ENCODE measurements around the gene CEP85L. TPM values are rescaled to one million over a fixed set of nuclear protein-coding genes. Genes with fewer than 3 reads are reported as not detected.

The CEP85L gene
- total and polyA plus RNA-seq, 2 of the 13 experiments (the other 11 are each of a cell fraction or from before 2014, with no cell fraction given), result 0.44 to 1.7 TPM

DNA sequence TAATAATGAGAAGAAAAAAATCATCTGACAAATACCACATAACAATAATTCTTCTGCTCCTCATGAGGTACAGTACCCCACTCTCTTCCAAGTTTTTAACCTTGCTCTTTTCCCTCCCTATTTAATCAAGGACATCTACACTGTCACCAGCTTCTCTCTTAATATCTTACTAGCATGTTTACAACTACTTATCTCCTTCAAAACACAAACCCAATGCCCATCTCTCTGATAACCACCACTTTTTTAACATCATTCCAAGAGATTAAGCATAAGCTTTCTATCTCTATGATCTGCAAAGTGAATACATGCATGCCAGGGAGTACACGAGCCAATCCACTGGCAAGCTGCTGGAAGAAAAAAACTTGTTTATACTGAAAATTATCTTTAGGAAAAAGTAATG lies 10.3 kb downstream of the CEP85L start (continued):
- TF ChIP-seq REL (CRISPR knock-in tag; conservative IDR thresholded peaks at IDR 0.05) (no peak), ZNF709 (CRISPR knock-in tag; IDR thresholded peaks at IDR 0.05) (no peak), IRX3 (CRISPR knock-in tag; IDR thresholded peaks at IDR 0.05; ENCODE audit: borderline replicate concordance, low read depth) (no peak)

DNA sequence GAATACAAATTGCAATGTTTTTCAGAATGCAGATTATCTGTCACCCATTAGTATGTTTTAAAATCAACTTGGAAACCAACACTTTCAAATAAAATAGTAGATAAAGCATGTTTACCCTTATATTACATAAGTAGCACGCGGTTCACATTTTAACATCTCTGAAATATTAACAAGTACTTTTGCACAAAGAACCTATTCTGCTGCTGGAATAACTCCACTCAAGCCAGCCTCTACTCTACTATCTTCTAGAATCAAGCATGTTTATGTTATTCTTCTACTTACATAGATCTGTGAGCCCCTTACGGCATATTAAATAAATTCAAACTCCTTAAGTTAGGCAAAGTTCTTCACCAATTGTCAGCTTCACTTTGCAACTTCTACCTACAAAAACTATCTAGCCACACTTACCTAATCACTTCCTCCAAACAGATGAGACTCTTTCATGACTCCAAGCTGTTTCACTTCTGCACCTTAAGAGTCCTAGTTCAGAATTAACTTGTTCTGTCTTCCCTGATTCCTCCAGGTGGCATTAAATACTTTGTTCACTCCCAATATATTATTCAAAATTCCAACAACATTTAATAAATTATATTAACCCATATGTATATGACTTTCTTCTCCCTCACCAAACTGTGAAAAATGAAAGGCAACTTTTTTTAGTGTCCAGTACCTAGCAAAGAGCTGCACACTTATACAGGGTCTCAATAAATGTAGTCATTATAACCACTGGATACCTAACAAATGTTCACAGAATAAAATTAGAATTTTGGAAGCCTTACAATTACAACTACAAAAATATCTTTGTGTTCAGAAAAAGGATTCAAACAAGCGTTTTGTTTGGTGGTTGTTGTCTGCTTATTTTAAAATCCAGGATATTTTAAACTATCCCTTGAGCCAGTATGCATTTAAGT lies 12.1 kb downstream of the CEP85L start:
- FAIRE-seq (no peak), ATAC-seq (no peak), DNase-seq (ENCODE audit: low spot score) (no peak)
- in situ Hi-C loops (cut with HindIII; ENCODE audit: extremely low pct_ligation_motif_present, low pct_unique_long_range_greater_than_20kb), result no loop called here
- Histone ChIP-seq H3K36me3 (replicated peaks in 1 of 2; ENCODE audit: control insufficient read depth in 1 of 2, insufficient read depth in 2 of 2, low read length in 2 of 2) (no peaks in the 10 kb centered on the region), H3K79me2 (ENCODE audit: insufficient read depth, low read length) (no peaks in the 10 kb centered on the region), H3K4me1 (ENCODE audit: insufficient read depth, low read length) (no peaks in the 10 kb centered on the region), H3K4me3 (replicated peaks in 1 of 3; ENCODE audit: insufficient read depth in 1 of 3, low read depth in 2 of 3, low read length in 3 of 3) (no peak overlapping the region), H3K27me3 (ENCODE audit: control insufficient read depth in 1 of 2, insufficient read depth in 2 of 2, low read length in 2 of 2) (no peaks in the 10 kb centered on the region), H3K9ac (ENCODE audit: insufficient read depth, low read depth, low read length) (no peak overlapping the region), H4K20me1 (ENCODE audit: insufficient read depth, low read length) (no peaks in the 10 kb centered on the region), H3K4me2 (ENCODE audit: low read depth, low read length) (no peak overlapping the region), H3K9me3 (ENCODE audit: low read length) (no peaks in the 10 kb centered on the region), H2AFZ (ENCODE audit: low read length) (no peak overlapping the region), H3K27ac (ENCODE audit: extremely low read length, insufficient read depth, low read length) (no peak overlapping the region)
- POLR2A ChIA-PET, result no interaction called here
- WGBS (ENCODE audit: low lambda C conversion rate), result 17% methylated on average over 4 of the region's 4 CpGs
- intact Hi-C loops (cut with micrococcal nuclease; ENCODE audit: unreplicated experiment), result no loop called here
- CTCF ChIA-PET (ENCODE audit: low intra/inter-chr PET ratio, low total read pairs), result no interaction called here
- BruUV-seq (replicated peaks), result no TSS peak
- TF ChIP-seq ZNF768 (CRISPR knock-in tag; IDR thresholded peaks at IDR 0.05) (no peak), ZSCAN29 (CRISPR knock-in tag; conservative IDR thresholded peaks at IDR 0.05) (no peak), ZNF101 (CRISPR knock-in tag; IDR thresholded peaks at IDR 0.05; ENCODE audit: borderline replicate concordance, low read depth) (no peak), HOXA5 (CRISPR knock-in tag; IDR thresholded peaks at IDR 0.05) (no peak), PPARG (CRISPR knock-in tag; conservative IDR thresholded peaks at IDR 0.05) (no peak), TBL1XR1 (IDR thresholded peaks at IDR 0.05; ENCODE audit: borderline replicate concordance, low read length, partially characterized antibody) (no peak), RXRB (CRISPR knock-in tag; IDR thresholded peaks at IDR 0.05; ENCODE audit: borderline replicate concordance) (no peak), ZBTB34 (CRISPR knock-in tag; IDR thresholded peaks at IDR 0.05) (no peak), FOXM1 (CRISPR knock-in tag; IDR thresholded peaks at IDR 0.05) (no peak)

Data from HepG2 (cell line).